ENCODE results near the gene TTC3. TPM values are rescaled to one million over a fixed set of nuclear protein-coding genes. Genes with fewer than 3 reads are reported as not detected.

The TTC3 gene
- total RNA-seq, 1 experiment from 2014 or later: 29.0 TPM

DNA sequence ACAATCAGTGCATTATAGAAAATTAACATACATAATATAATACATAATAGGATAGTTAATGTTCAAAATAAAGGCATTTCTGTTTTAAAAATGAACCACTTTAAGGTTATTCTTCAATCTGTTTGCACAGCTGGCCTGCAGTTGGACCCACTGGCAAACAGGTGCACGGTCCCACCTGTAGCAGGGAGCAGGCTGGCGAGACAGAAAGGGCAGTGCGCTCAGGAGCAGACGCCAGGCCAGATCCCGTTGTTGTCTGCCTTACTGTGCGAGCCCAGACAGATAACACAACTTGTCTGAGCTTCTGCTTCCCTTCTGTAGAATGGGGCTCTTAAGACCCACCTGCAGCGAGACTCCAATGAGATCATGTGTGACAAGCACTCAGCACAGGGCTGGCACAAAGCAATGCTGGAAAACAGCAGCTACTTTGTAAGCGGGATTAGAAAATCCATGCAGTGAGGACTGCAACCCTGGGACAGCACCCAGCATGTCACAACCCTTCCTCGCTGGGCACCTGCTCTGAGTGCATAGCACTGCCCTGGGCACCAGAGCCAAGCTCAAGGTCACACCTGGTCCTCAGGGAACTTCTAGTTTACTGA, 160.6 kb downstream of the TTC3 start:
- Mint-ChIP-seq H3K9me3 (no peaks in the 10 kb centered on the region), H3K4me3 (no peak overlapping the region), H3K27me3 (ENCODE audit: low read depth) (no peaks in the 10 kb centered on the region), H3K36me3 (peaks cover 53% of the 10 kb centered on the region), H3K4me1 (no peaks in the 10 kb centered on the region), H3K27ac (no peak overlapping the region)
- ChIA-PET CTCF (interaction anchor here (0.8 kb wide), 1 partner anchor 10 kb away, joined by 3 read pairs; no protein-coding TSS in a partner anchor), POLR2A (no interaction called here)
- TF ChIP-seq RORB (CRISPR knock-in tag; IDR thresholded peaks at IDR 0.05): no peak
- no peak for TF ChIP-seq ERG (CRISPR knock-in tag; IDR thresholded peaks at IDR 0.05)
- no peak for TF ChIP-seq ZNF281 (CRISPR knock-in tag; IDR thresholded peaks at IDR 0.05)
- TF ChIP-seq GABPB1 (CRISPR knock-in tag; IDR thresholded peaks at IDR 0.05): no peak
- no peak for TF ChIP-seq TEAD4 (CRISPR knock-in tag; IDR thresholded peaks at IDR 0.05)
- TF ChIP-seq ZNF671 (CRISPR knock-in tag; IDR thresholded peaks at IDR 0.05): no peak
- no peak for TF ChIP-seq MXD4 (CRISPR knock-in tag; IDR thresholded peaks at IDR 0.05; ENCODE audit: borderline replicate concordance)
- no peak for TF ChIP-seq ZNF416 (CRISPR knock-in tag; IDR thresholded peaks at IDR 0.05)
- ATAC-seq (no peak), DNase-seq (ENCODE audit: low spot score) (no peak)

- H3K27me3 Mint-ChIP-seq (ENCODE audit: low read depth): no peaks in the 10 kb centered on the region
- no peak for TF ChIP-seq ZSCAN18 (CRISPR knock-in tag; IDR thresholded peaks at IDR 0.05)
- TF ChIP-seq E2F4 (CRISPR knock-in tag; IDR thresholded peaks at IDR 0.05; ENCODE audit: borderline replicate concordance, low read depth): no peak
- TF ChIP-seq CTCF (IDR thresholded peaks at IDR 0.05): no peak
- no peak for TF ChIP-seq CDX4 (CRISPR knock-in tag; IDR thresholded peaks at IDR 0.05; ENCODE audit: borderline replicate concordance)
- TF ChIP-seq ZNF423 (CRISPR knock-in tag; IDR thresholded peaks at IDR 0.05): no peak
- no peak for TF ChIP-seq RORB (CRISPR knock-in tag; IDR thresholded peaks at IDR 0.05)
- TF ChIP-seq ZNF281 (CRISPR knock-in tag; IDR thresholded peaks at IDR 0.05): no peak
- TF ChIP-seq, protein P1, sequence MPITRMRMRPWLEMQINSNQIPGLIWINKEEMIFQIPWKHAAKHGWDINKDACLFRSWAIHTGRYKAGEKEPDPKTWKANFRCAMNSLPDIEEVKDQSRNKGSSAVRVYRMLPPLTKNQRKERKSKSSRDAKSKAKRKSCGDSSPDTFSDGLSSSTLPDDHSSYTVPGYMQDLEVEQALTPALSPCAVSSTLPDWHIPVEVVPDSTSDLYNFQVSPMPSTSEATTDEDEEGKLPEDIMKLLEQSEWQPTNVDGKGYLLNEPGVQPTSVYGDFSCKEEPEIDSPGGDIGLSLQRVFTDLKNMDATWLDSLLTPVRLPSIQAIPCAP (CRISPR knock-in tag; IDR thresholded peaks at IDR 0.05): no peak
- TF ChIP-seq FOXK1 (CRISPR knock-in tag; IDR thresholded peaks at IDR 0.05): no peak
- no peaks in the 10 kb centered on the region for H3K9me3 Mint-ChIP-seq
- H3K27ac Mint-ChIP-seq: no peak overlapping the region
- no peak for ATAC-seq
- POLR2A ChIA-PET: no interaction called here
- CTCF ChIA-PET: no interaction called here
- no peak overlapping the region for H3K4me3 Mint-ChIP-seq
- DNase-seq (ENCODE audit: low spot score): no peak
- H3K4me1 Mint-ChIP-seq: no peaks in the 10 kb centered on the region
- H3K36me3 Mint-ChIP-seq: peaks cover 36% of the 10 kb centered on the region
These were observed 164.3 kb downstream of the TTC3 start for GRCh38 chr21:37237346-37237745.

Measured in WTC11 (cell line).